Neural progenitor cell (in vitro differentiated cells): ENCODE results near the gene CALY. TPM values are rescaled to one million over a fixed set of nuclear protein-coding genes. Genes with fewer than 3 reads are reported as not detected.

ENCODE experiments used
- DNase-seq: peaks from one replicate; pipeline ENCODE4 v3.0.0-alpha.2; 2016; ENCODE audit warnings: low spot score
- H2AFZ ChIP-seq: fragments of 200-600 bp; sonication (generic); replicated peaks from 2 replicates; pipeline ENCODE4 v1.6.1; 2016; ENCODE audit warnings: antibody characterized with exemption
- H3F3A ChIP-seq: fragments of 200-600 bp; sonication (generic); 2 replicates; pipeline ENCODE4 v1.6.1; 2016; ENCODE audit warnings: antibody characterized with exemption, low read depth
- H3K27ac ChIP-seq: fragments of 200-600 bp; sonication (generic); 2 replicates; pipeline ENCODE4 v1.5.1; 2016; ENCODE audit warnings: mild to moderate bottlenecking
- H3K27me3 ChIP-seq: fragments of 200-600 bp; sonication (generic); 2 replicates; pipeline ENCODE4 v1.6.1; 2016; ENCODE audit warnings: mild to moderate bottlenecking, moderate library complexity
- H3K36me3 ChIP-seq: fragments of 200-600 bp; sonication (generic); 2 replicates; pipeline ENCODE4 v1.5.1; 2016
- H3K4me1 ChIP-seq: fragments of 200-600 bp; sonication (generic); 2 replicates; pipeline ENCODE4 v1.6.1; 2016; ENCODE audit warnings: mixed run types
- H3K4me2 ChIP-seq: fragments of 200-600 bp; sonication (generic); 2 replicates; pipeline ENCODE4 v1.6.1; 2016
- H3K4me3 ChIP-seq: fragments of 200-600 bp; sonication (generic); 2 replicates; pipeline ENCODE4 v1.5.1; 2016
- H3K79me2 ChIP-seq: fragments of 200-600 bp; sonication (generic); 2 replicates; pipeline ENCODE4 v1.6.1; 2016; ENCODE audit warnings: low read depth
- H3K9ac ChIP-seq: fragments of 200-600 bp; sonication (generic); 2 replicates; pipeline ENCODE4 v1.6.1; 2016
- H3K9me3 ChIP-seq: fragments of 200-600 bp; sonication (generic); 2 replicates; pipeline ENCODE4 v1.5.1; 2016; ENCODE audit warnings: low read depth
- H4K20me1 ChIP-seq: fragments of 200-600 bp; sonication (generic); 2 replicates; pipeline ENCODE4 v1.6.1; 2016; ENCODE audit warnings: low read depth
- H3K27ac Mint-ChIP-seq: 3 replicates; pipeline ENCODE4 v1.8.0; 2021; ENCODE audit warnings: mixed read lengths
- H3K27me3 Mint-ChIP-seq: 2 replicates; pipeline ENCODE4 v1.8.0; 2022; ENCODE audit warnings: low read depth, mild to moderate bottlenecking, inconsistent platforms, moderate library complexity, mixed read lengths; ENCODE audit not compliant: insufficient read depth
- H3K36me3 Mint-ChIP-seq: 3 replicates; pipeline ENCODE4 v1.8.0; 2021; ENCODE audit warnings: mixed read lengths
- H3K4me1 Mint-ChIP-seq: 3 replicates; pipeline ENCODE4 v1.8.0; 2021; ENCODE audit warnings: mixed read lengths
- H3K4me3 Mint-ChIP-seq: 3 replicates; pipeline ENCODE4 v1.8.0; 2021; ENCODE audit warnings: mild to moderate bottlenecking, moderate library complexity, mixed read lengths
- H3K9me3 Mint-ChIP-seq: 3 replicates; pipeline ENCODE4 v1.8.0; 2020; ENCODE audit warnings: mixed read lengths
- CTCF ChIP-seq: fragments of 200-600 bp; sonication (generic); IDR thresholded peaks from 2 replicates; pipeline ENCODE4 v1.5.1; 2017; ENCODE audit warnings: antibody characterized with exemption, mild to moderate bottlenecking
- EZH2 ChIP-seq: fragments of 200-600 bp; sonication (generic); IDR thresholded peaks from 2 replicates; pipeline ENCODE4 v1.6.1; 2017; ENCODE audit warnings: antibody characterized with exemption, mild to moderate bottlenecking, moderate library complexity
- EZH2phosphoT487 ChIP-seq: fragments of 200-600 bp; sonication (generic); IDR thresholded peaks from 2 replicates; pipeline ENCODE4 v1.6.1; 2017; ENCODE audit warnings: antibody characterized with exemption
- total RNA-seq: library from RNA; depleted of rRNA; stranded (reverse); fragments of >200 nt; gene quantifications from 2 replicates; pipeline ENCODE4 v1.2.3, GENCODE V29; 2015; ENCODE audit warnings: low replicate concordance

Gene CALY
- total RNA-seq, 1 donor from 2014 or later: not detected

- Mint-ChIP-seq H3K36me3 (peaks cover 11% of the 10 kb centered on the region), H3K27ac (no peak overlapping the region), H3K27me3 (peaks cover 8% of the 10 kb centered on the region), H3K9me3 (no peaks in the 10 kb centered on the region), H3K4me1 (no peaks in the 10 kb centered on the region), H3K4me3 (peak overlapping the region; percentile 52)
- Histone ChIP-seq H3K4me1 (no peaks in the 10 kb centered on the region), H3K79me2 (peaks cover 7% of the 10 kb centered on the region), H3K36me3 (no peaks in the 10 kb centered on the region), H3K4me3 (no peak overlapping the region), H3K9ac (no peak overlapping the region), H3F3A (peaks cover 17% of the 10 kb centered on the region), H3K27me3 (peaks cover 8% of the 10 kb centered on the region), H4K20me1 (peaks cover 19% of the 10 kb centered on the region), H3K9me3 (no peaks in the 10 kb centered on the region), H2AFZ (no peak overlapping the region), H3K27ac (no peak overlapping the region), H3K4me2 (no peak overlapping the region)
- no peak for TF ChIP-seq EZH2phosphoT487
- no peak for TF ChIP-seq CTCF
- no peak for TF ChIP-seq EZH2
- DNase-seq: no peak
These were observed 22.2 kb upstream of the CALY start for GRCh38 chr10:133358925-133359310.

GRCh38 chr10:133358162-133358924 is 21.6 kb upstream of the CALY start:
- H2AFZ ChIP-seq: no peak overlapping the region

DNA sequence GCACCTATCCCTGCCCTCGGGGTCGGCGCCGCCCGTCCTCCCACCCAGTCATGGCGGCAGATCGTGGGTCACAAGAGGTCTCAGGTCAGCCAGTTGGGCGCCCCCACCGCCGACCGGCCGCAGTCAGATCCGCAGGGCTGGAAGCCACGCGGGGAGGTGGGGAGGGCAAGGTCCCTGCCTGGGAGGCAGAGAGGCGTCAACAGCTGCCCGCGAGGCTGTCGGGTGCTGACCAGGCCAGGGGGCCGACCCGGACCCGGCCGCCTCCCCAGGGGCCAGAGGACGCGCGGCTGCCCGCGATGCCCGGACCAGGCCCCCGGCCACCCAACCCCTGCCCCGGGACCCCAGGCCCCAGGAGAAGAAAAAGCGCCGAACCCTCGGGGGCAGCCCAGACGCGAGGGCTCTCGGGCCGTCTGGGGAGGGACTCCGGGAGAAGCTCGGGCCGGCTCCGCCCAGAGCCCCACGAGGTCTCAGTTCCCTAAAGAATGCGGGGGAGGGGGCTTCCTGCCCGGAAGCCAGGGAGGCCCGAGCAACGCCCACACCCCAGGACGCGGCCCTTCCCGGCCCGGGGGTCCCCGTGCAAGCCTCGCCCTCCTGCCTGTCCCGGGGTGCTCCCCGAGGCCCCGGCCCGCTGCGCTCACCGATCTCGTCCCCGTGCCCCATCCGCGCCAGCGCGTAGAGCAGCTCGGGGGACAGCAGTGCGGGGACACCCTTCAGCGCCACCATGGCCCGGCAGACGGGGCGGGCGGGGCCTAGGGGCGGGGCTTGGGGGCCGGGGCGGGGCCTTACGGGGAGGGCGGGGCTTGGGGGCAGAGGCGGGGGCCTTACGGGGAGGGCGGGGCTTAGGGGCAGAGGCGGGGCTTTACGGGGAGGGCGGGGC is 20.8 kb upstream of the CALY start, which contains the start of gene FUOM:
TSS of gene FUOM (minus strand) at position 735 of the 877 bp plus-strand sequence. CDS start at position 723, 12 bp downstream.
- Mint-ChIP-seq H3K9me3 (no peaks in the 10 kb centered on the region), H3K4me1 (no peaks in the 10 kb centered on the region), H3K4me3 (peak within 1 kb of the TSS; percentile 81), H3K27ac (no peak within 1 kb of the TSS), H3K27me3 (peaks cover 9% of the 10 kb centered on the region), H3K36me3 (peaks cover 11% of the 10 kb centered on the region)
- Histone ChIP-seq H3K36me3 (no peaks in the 10 kb centered on the region), H3K79me2 (peaks cover 7% of the 10 kb centered on the region), H3K27ac (no peak within 1 kb of the TSS), H3K27me3 (peaks cover 8% of the 10 kb centered on the region), H2AFZ (peak within 1 kb of the TSS; percentile 64), H3K9ac (no peak within 1 kb of the TSS), H3K4me3 (peak within 1 kb of the TSS; percentile 93), H4K20me1 (peaks cover 19% of the 10 kb centered on the region), H3K4me2 (peak within 1 kb of the TSS; percentile 92), H3F3A (peaks cover 17% of the 10 kb centered on the region), H3K4me1 (no peaks in the 10 kb centered on the region), H3K9me3 (no peaks in the 10 kb centered on the region)
- peak; percentile 12 for TF ChIP-seq CTCF
- no peak for TF ChIP-seq EZH2
- TF ChIP-seq EZH2phosphoT487: peak; percentile 21
- DNase-seq: peak; percentile 90

More at GRCh38 chr10:133358162-133358924, 21.6 kb upstream of the CALY start:
- H3K4me3 ChIP-seq: no peak overlapping the region
- H4K20me1 ChIP-seq: peaks cover 19% of the 10 kb centered on the region
- no peak overlapping the region for H3K27ac ChIP-seq
- H3K36me3 ChIP-seq: no peaks in the 10 kb centered on the region
- Mint-ChIP-seq H3K4me3 (peak overlapping the region; percentile 52), H3K4me1 (no peaks in the 10 kb centered on the region), H3K9me3 (no peaks in the 10 kb centered on the region), H3K27me3 (peaks cover 9% of the 10 kb centered on the region), H3K36me3 (peaks cover 11% of the 10 kb centered on the region), H3K27ac (no peak overlapping the region)
- peaks cover 17% of the 10 kb centered on the region for H3F3A ChIP-seq
- no peak overlapping the region for H3K9ac ChIP-seq
- H3K4me1 ChIP-seq: no peaks in the 10 kb centered on the region
- peaks cover 8% of the 10 kb centered on the region for H3K27me3 ChIP-seq
- H3K79me2 ChIP-seq: peaks cover 7% of the 10 kb centered on the region
- DNase-seq: no peak
- no peaks in the 10 kb centered on the region for H3K9me3 ChIP-seq
- H3K4me2 ChIP-seq: no peak overlapping the region
- TF ChIP-seq CTCF: no peak
- no peak for TF ChIP-seq EZH2
- TF ChIP-seq EZH2phosphoT487: no peak
